Astrocyte of the cerebellum (primary cell): Measurements from ENCODE around the gene GLRX5.

Experiments used
- DNase-seq: peaks from one replicate; pipeline ENCODE4 v3.0.0-alpha.2; 2011; ENCODE audit warnings: low read depth
- H3K4me3 ChIP-seq: 2 replicates; pipeline ENCODE4 v1.5.1; 2011; ENCODE audit warnings: mild to moderate bottlenecking, low read depth, low read length, moderate library complexity
- CTCF ChIP-seq: IDR thresholded peaks from 2 replicates; pipeline ENCODE4 v1.5.1; 2012; ENCODE audit warnings: low read length, low read depth, moderate library complexity, mild to moderate bottlenecking; ENCODE audit errors: missing control alignments
- in situ Hi-C: cut with HindIII; loops from 2 replicates; pipeline ENCODE4 v1.10.0; 2017; ENCODE audit warnings: low sequenced_read_pairs

GLRX5 gene

GRCh38 chr14:95510804-95511203, 24.0 kb upstream of the GLRX5 start:
- in situ Hi-C loops = no loop called here
- no peak for DNase-seq
- no peak for TF ChIP-seq CTCF
- H3K4me3 ChIP-seq = no peak overlapping the region

DNA sequence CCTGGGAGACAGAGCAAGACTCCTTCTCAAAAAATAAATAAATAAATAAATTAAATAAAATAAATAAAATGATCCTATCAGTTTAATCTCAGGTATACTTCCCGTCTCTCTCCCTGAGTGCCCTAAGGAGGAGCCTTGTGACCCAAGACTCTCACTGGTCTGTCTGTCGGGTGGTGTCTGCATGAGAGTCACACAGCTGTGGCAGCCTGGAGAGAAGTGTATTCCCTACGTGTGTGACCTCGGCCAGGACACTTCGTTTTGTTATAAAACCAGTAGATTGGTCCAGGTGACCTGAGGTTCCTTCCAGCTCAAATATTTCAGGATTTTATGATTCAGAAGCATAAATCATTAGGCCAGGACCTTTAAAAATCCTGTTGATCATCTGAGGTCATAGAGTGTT, 23.2 kb upstream of the GLRX5 start:
- in situ Hi-C loops = no loop called here
- DNase-seq = no peak
- no peak for TF ChIP-seq CTCF

GRCh38 chr14:95513291-95513690, 21.6 kb upstream of the GLRX5 start:
- no peak for TF ChIP-seq CTCF
- H3K4me3 ChIP-seq = no peak overlapping the region
- in situ Hi-C loops = no loop called here

More for the DNA sequence above, 23.2 kb upstream of the GLRX5 start:
- H3K4me3 ChIP-seq = no peak overlapping the region

GRCh38 chr14:95514131-95515079, 20.4 kb upstream of the GLRX5 start:
- H3K4me3 ChIP-seq = peak overlapping the region; percentile 7
- no peak for TF ChIP-seq CTCF
- in situ Hi-C loops = no loop called here
- no peak for DNase-seq

More at GRCh38 chr14:95513291-95513690, 21.6 kb upstream of the GLRX5 start:
- no peak for DNase-seq

DNA sequence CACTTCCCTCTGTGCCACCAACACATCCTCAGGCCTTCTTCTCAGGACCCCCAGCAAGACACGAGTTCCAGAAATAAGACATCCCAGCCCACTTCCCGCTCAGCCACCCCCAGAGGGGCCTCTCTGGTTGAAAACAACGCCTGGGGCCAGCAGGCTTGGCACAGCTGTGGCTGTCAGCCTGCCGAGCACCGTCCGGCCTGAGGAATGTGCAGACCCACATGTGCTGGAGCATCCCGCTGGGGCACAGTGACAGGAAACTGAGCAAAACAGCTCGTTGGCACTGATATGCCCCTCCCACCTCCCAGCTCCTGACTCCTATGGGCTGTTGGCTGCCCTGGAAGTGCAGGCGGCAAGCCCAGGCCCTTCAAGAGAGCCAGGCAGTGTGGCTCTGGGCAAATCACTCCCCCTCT, 19.8 kb upstream of the GLRX5 start:
- no peak for TF ChIP-seq CTCF
- in situ Hi-C loops = no loop called here
- no peak for DNase-seq
- peak overlapping the region; percentile 7 for H3K4me3 ChIP-seq

DNA sequence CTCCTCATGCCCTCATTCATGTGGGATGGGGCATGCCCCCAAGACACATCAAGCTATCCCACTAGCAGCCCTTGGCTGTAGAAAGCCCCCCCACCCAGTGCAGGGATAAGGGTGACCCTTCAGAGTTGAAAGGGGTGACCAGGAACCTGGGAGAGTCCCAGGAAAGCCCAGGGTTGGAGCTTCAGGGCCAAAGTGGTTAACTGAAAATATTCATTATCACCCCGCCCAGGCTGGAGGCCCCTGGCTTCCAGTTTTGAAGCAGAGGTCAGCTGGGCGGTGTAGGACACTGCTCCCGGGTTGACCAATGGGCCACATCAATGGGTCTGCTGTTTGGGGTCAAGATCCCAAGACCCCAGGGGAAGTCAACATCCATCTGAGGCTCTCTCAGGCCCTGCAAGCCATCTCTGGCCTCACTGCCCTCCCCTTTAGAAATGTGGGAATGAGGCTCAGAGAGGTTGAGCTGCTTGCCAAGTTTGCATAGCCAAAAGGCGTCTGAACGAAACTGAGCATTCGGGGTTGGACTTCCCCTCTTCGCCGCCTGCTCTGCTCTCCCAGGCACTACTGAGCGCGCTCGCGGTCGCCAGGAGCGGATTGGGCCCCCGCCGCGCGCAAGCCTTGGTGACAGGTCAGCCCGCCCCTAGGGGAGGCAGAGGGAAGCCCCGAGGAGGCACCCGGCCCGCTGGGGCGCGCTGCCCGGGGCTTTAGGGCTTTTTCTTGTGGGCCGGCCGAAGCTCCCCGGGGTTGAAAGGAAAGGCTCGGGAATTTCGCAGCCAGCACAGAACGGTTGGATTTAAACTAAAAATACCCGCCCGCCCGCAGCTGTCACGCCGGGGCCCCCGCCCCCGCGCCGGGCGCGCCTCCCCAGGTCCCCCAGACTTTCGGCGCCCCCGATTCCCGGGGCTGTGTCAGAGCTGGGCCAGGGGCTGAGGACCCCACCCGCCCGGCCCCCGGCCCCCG, 19.0 kb upstream of the GLRX5 start:
- peak; percentile 34 for TF ChIP-seq CTCF
- no peak for DNase-seq
- in situ Hi-C loops = no loop called here
- peak overlapping the region; percentile 54 for H3K4me3 ChIP-seq
